ENCODE measurements around the gene PDE6H.

GRCh38 chr12:14981049-14981448, 8.2 kb downstream of the PDE6H start:
- TF ChIP-seq CTCF (IDR thresholded peaks at IDR 0.05), result no peak
- no peak for TF ChIP-seq POLR2AphosphoS5 (IDR thresholded peaks at IDR 0.05; ENCODE audit: low read depth, low read length)
- no peak for TF ChIP-seq REST (IDR thresholded peaks at IDR 0.05; ENCODE audit: insufficient read depth in 1 of 2, low read depth in 2 of 2, low read length in 1 of 2)
- TF ChIP-seq TCF7L2 (IDR thresholded peaks at IDR 0.05; ENCODE audit: low read depth, low read length), result no peak
